Endothelial cell of umbilical vein (primary cell): ENCODE data around the gene PHC3. TPM values are rescaled to one million over a fixed set of nuclear protein-coding genes. Genes with fewer than 3 reads are reported as not detected.

ENCODE experiments used
- BruUV-seq: library from RNA; stranded (reverse); fragments of 400-500 nt; replicated peaks from 2 replicates; lab custom pipeline; 2021; lab: Mats Ljungman, UMichigan
- CTCF ChIA-PET: fragments of 300-600, 350-600 bp; sonication (Branson Sonifier 250); formaldehyde crosslinking; loops from one replicate; lab custom pipeline; 2021; ENCODE audit warnings: antibody characterized with exemption, inconsistent platforms; lab: Charles Lee
- POLR2A ChIA-PET: fragments of 300-600, 350-600 bp; sonication (Branson Sonifier 250); formaldehyde crosslinking; loops from one replicate; lab custom pipeline; 2021; ENCODE audit warnings: antibody characterized with exemption, inconsistent platforms; lab: Charles Lee
- DNase-seq: peaks from one replicate; pipeline ENCODE4 v3.0.0-alpha.2; 2011; ENCODE audit warnings: low read depth, low spot score
- FAIRE-seq: peaks from 2 replicates; lab custom pipeline; 2011; peaks lifted over from hg19 to GRCh38; lab: Jason Lieb, UNC
- H2AFZ ChIP-seq: 2 replicates; pipeline ENCODE4 v1.6.0; 2012; ENCODE audit warnings: low read depth, low read length, control low read depth, inconsistent platforms
- H3K27ac ChIP-seq: 2 replicates; pipeline ENCODE4 v1.5.1; 2011; ENCODE audit warnings: low read depth, mild to moderate bottlenecking, control low read depth, low read length, moderate library complexity; ENCODE audit not compliant: insufficient read depth
- H3K27me3 ChIP-seq, 2 experiments: 2 replicates each; pipeline versions ENCODE4 v1.6.0 to v1.6.1; 2011; ENCODE audit warnings: low read length in 2 of 2, mixed read lengths in 1 of 2; ENCODE audit not compliant: control insufficient read depth in 2 of 2, insufficient read depth in 2 of 2
- H3K36me3 ChIP-seq, 2 experiments: 2 replicates in 1 of 2; 3 replicates in 1 of 2; pipeline ENCODE4 v1.5.1; 2011; ENCODE audit warnings: low read length in 2 of 2, mild to moderate bottlenecking in 1 of 2, moderate library complexity in 1 of 2; ENCODE audit not compliant: control insufficient read depth in 2 of 2, insufficient read depth in 2 of 2; ENCODE audit errors: extremely low read depth in 1 of 2
- H3K4me1 ChIP-seq: 3 replicates; pipeline ENCODE4 v1.5.1; 2011; ENCODE audit warnings: mild to moderate bottlenecking, low read length; ENCODE audit not compliant: control insufficient read depth, insufficient read depth; ENCODE audit errors: extremely low read depth
- H3K4me2 ChIP-seq: 2 replicates; pipeline ENCODE4 v1.6.1; 2011; ENCODE audit warnings: low read length, control low read depth, mixed read lengths; ENCODE audit not compliant: insufficient read depth
- H3K4me3 ChIP-seq, 3 experiments: fragments of 200-600 bp in 1 of 3; sonication (generic), shearing (Covaris generic) in 1 of 3; replicated peaks in 1 of 3; 2 replicates each; pipeline ENCODE4 v1.5.1; 2011 to 2016; ENCODE audit warnings: control low read depth in 3 of 3, low read length in 3 of 3, mild to moderate bottlenecking in 2 of 3, inconsistent platforms in 1 of 3, low read depth in 1 of 3, moderate library complexity in 1 of 3; ENCODE audit not compliant: insufficient read depth in 1 of 3
- H3K79me2 ChIP-seq: 2 replicates; pipeline ENCODE4 v1.6.0; 2012; ENCODE audit warnings: low read length, inconsistent platforms; ENCODE audit not compliant: control insufficient read depth, insufficient read depth
- H3K9ac ChIP-seq: replicated peaks from 2 replicates; pipeline ENCODE3; 2011; ENCODE audit warnings: low read length, control low read depth; ENCODE audit not compliant: insufficient read depth; ENCODE audit errors: extremely low read depth
- H3K9me1 ChIP-seq: replicated peaks from 3 replicates; pipeline ENCODE4 v1.6.0; 2011; ENCODE audit warnings: mild to moderate bottlenecking, low read length; ENCODE audit not compliant: control insufficient read depth, insufficient read depth; ENCODE audit errors: extremely low read depth
- H3K9me3 ChIP-seq: replicated peaks from 2 replicates; pipeline ENCODE4 v1.5.1; 2012; ENCODE audit warnings: low read length, inconsistent platforms; ENCODE audit not compliant: control insufficient read depth, insufficient read depth
- H4K20me1 ChIP-seq: replicated peaks from 2 replicates; pipeline ENCODE3; 2011; ENCODE audit warnings: mild to moderate bottlenecking, low read length; ENCODE audit not compliant: control insufficient read depth, insufficient read depth; ENCODE audit errors: extremely low read depth
- CTCF ChIP-seq, 2 donors: IDR thresholded peaks; 1 replicate in 1 of 2; 2 replicates in 1 of 2; pipeline ENCODE4 v1.5.1; 2011; ENCODE audit warnings: low read length in 2 of 2, mild to moderate bottlenecking in 2 of 2, moderate library complexity in 2 of 2, control low read depth in 1 of 2, inconsistent platforms in 1 of 2, low read depth in 1 of 2; ENCODE audit not compliant: insufficient read depth in 1 of 2; ENCODE audit errors: extremely low read depth in 1 of 2
- EZH2 ChIP-seq: IDR thresholded peaks from 2 replicates; pipeline ENCODE4 v1.6.1; 2012; ENCODE audit warnings: borderline replicate concordance, low read depth, mild to moderate bottlenecking, moderate library complexity, low read length, inconsistent platforms; ENCODE audit not compliant: severe bottlenecking
- FOS ChIP-seq: IDR thresholded peaks from 2 replicates; pipeline ENCODE4 v1.6.1; 2011; ENCODE audit warnings: mild to moderate bottlenecking, low read length, moderate library complexity, borderline replicate concordance; ENCODE audit not compliant: insufficient read depth
- GATA2 ChIP-seq: IDR thresholded peaks from 2 replicates; pipeline ENCODE4 v1.7.0; 2011; ENCODE audit warnings: low read depth, mild to moderate bottlenecking, moderate library complexity, mixed read lengths, low read length; ENCODE audit not compliant: insufficient read length, insufficient read depth
- JUN ChIP-seq: IDR thresholded peaks from 2 replicates; pipeline ENCODE4 v1.6.1; 2011; ENCODE audit warnings: borderline replicate concordance, low read depth; ENCODE audit not compliant: insufficient read length, insufficient read depth
- MAX ChIP-seq: IDR thresholded peaks from 2 replicates; pipeline ENCODE4 v1.6.1; 2011; ENCODE audit not compliant: insufficient read depth, insufficient read length
- MYC ChIP-seq: IDR thresholded peaks from one replicate; pipeline ENCODE4 v1.6.1; 2011; ENCODE audit warnings: mild to moderate bottlenecking, low read depth, low read length
- POLR2A ChIP-seq: IDR thresholded peaks from 2 replicates; pipeline ENCODE4 v1.6.1; 2012; ENCODE audit warnings: low read depth, mild to moderate bottlenecking, control low read depth, low read length
- POLR2AphosphoS5 ChIP-seq: IDR thresholded peaks from 2 replicates; pipeline ENCODE4 v1.6.1; 2012; ENCODE audit warnings: low read depth, mild to moderate bottlenecking, control low read depth, low read length, moderate library complexity; ENCODE audit not compliant: insufficient read depth
- dilution Hi-C: fragments of 300-500 bp; cut with MboI; formaldehyde crosslinking; loops from one replicate; pipeline ENCODE4 v1.15.0; 2019; ENCODE audit warnings: low sequenced_read_pairs; ENCODE audit not compliant: extremely low pct_ligation_motif_present
- intact Hi-C: fragments of 100-400 bp; cut with micrococcal nuclease; formaldehyde crosslinking; loops from one replicate; pipeline ENCODE4 v1.10.0; 2022
- polyA plus RNA-seq, 4 experiments: library from polyadenylated mRNA; depleted of rRNA in 3 of 4; stranded (reverse) in 3 of 4; unstranded in 1 of 4; fragments of >200 nt; gene quantifications; 2 replicates each; pipeline versions ENCODE4 v1.2.1 to v1.2.3, GENCODE V29; 2011 to 2012; ENCODE audit warnings: missing spikeins in 1 of 4
- total RNA-seq: library from RNA; stranded (reverse); gene quantifications from 2 replicates; pipeline ENCODE4 v1.2.3, GENCODE V29; 2021

Gene PHC3
- total and polyA plus RNA-seq, 2 donors (not counting 3 experiments of a cell fraction or from before 2014, with no cell fraction given), result 35.7 to 45.8 TPM

GRCh38 chr3:170228093-170228766 lies 46.7 kb upstream of the PHC3 start:
- no peak for TF ChIP-seq POLR2A
- TF ChIP-seq GATA2, result no peak
- no peak for TF ChIP-seq JUN
- ChIA-PET POLR2A (no interaction called here), CTCF (no interaction called here)
- DNase-seq, result no peak
- H3K36me3 ChIP-seq, result no peaks in the 10 kb centered on the region
- no peak overlapping the region for H3K9ac ChIP-seq
- H3K79me2 ChIP-seq, result peaks cover 37% of the 10 kb centered on the region
- H2AFZ ChIP-seq, result no peak overlapping the region
- dilution Hi-C loops, result no loop called here
- H4K20me1 ChIP-seq, result peaks cover 5% of the 10 kb centered on the region
- H3K27me3 ChIP-seq, result no peaks in the 10 kb centered on the region
- intact Hi-C loops, result no loop called here
- peaks cover 4% of the 10 kb centered on the region for H3K4me1 ChIP-seq
- FAIRE-seq, result no peak
- H3K4me3 ChIP-seq, result no peak overlapping the region
- BruUV-seq, result no TSS peak
- H3K9me1 ChIP-seq, result no peaks in the 10 kb centered on the region
- no peaks in the 10 kb centered on the region for H3K9me3 ChIP-seq
- H3K4me2 ChIP-seq, result no peak overlapping the region
- H3K27ac ChIP-seq, result no peak overlapping the region

- no peaks in the 10 kb centered on the region for H3K9me3 ChIP-seq
- H3K9ac ChIP-seq, result no peak overlapping the region
- TF ChIP-seq GATA2 (no peak), CTCF (IDR thresholded peaks at IDR 0.05; ENCODE audit: extremely low read depth in 1 of 2, insufficient read depth in 1 of 2, low read depth in 1 of 2, low read length in 2 of 2) (no peak), MYC (no peak), EZH2 (no peak), MAX (no peak), POLR2AphosphoS5 (no peak), JUN (no peak), FOS (no peak), POLR2A (no peak)
- FAIRE-seq, result no peak
- H3K4me3 ChIP-seq, result no peak overlapping the region
- peaks cover 41% of the 10 kb centered on the region for H3K79me2 ChIP-seq
- H3K4me1 ChIP-seq, result peaks cover 10% of the 10 kb centered on the region
- H3K36me3 ChIP-seq, result no peaks in the 10 kb centered on the region
- H3K9me1 ChIP-seq, result no peaks in the 10 kb centered on the region
- no peak for DNase-seq
- BruUV-seq, result no TSS peak
- H3K4me2 ChIP-seq, result no peak overlapping the region
- no peak overlapping the region for H3K27ac ChIP-seq
- H4K20me1 ChIP-seq, result peaks cover 5% of the 10 kb centered on the region
- no peak overlapping the region for H2AFZ ChIP-seq
- ChIA-PET POLR2A (no interaction called here), CTCF (no interaction called here)
- no peaks in the 10 kb centered on the region for H3K27me3 ChIP-seq
- intact Hi-C loops, result no loop called here
- dilution Hi-C loops, result no loop called here
These were observed 45.0 kb upstream of the PHC3 start for GRCh38 chr3:170226426-170226960.
